GM12875 (cell line): ENCODE data around the gene CHDH.

Experiments
- H3K4me3 ChIP-seq: one replicate; pipeline ENCODE4 v1.5.1; 2011; ENCODE audit warnings: low read depth, low read length, control low read depth
- CTCF ChIP-seq: IDR thresholded peaks from 2 replicates; pipeline ENCODE4 v1.5.1; 2011; ENCODE audit warnings: low read depth, mild to moderate bottlenecking, control low read depth, inconsistent platforms, low read length, moderate library complexity, borderline replicate concordance; ENCODE audit not compliant: insufficient read depth

Gene CHDH

GRCh38 chr3:53885239-53885638, 39.0 kb upstream of the CHDH start:
- no peak for TF ChIP-seq CTCF

GRCh38 chr3:53884623-53885022, 38.4 kb upstream of the CHDH start:
- no peak for TF ChIP-seq CTCF

More at GRCh38 chr3:53885239-53885638, 39.0 kb upstream of the CHDH start:
- no peak overlapping the region for H3K4me3 ChIP-seq

GRCh38 chr3:53883008-53883407, 36.8 kb upstream of the CHDH start:
- TF ChIP-seq CTCF = no peak
- no peak overlapping the region for H3K4me3 ChIP-seq

More at GRCh38 chr3:53884623-53885022, 38.4 kb upstream of the CHDH start:
- H3K4me3 ChIP-seq = no peak overlapping the region

- 0 out of 2 replicates have a peak, but pooled peaks have one; percentile 17 for TF ChIP-seq CTCF
Observed at GRCh38 chr3:53881691-53882593, 35.7 kb upstream of the CHDH start, which contains the start of gene ACTR8. TSS of gene ACTR8 (minus strand) at chr3:53882152. CDS start at chr3:53882101, 51 bp downstream.

GRCh38 chr3:53880396-53881345, 34.5 kb upstream of the CHDH start:
- H3K4me3 ChIP-seq = peak overlapping the region; percentile 82
- no peak for TF ChIP-seq CTCF

More at GRCh38 chr3:53881691-53882593, 35.7 kb upstream of the CHDH start, which contains the start of gene ACTR8:
- peak within 1 kb of the TSS; percentile 82 for H3K4me3 ChIP-seq

- no peak for TF ChIP-seq CTCF
- H3K4me3 ChIP-seq = no peak overlapping the region
Observed at GRCh38 chr3:53865732-53866499, 19.7 kb upstream of the CHDH start.
